Upper lobe of left lung (tissue), 6 donors: ENCODE results near the gene EPB41L4B. TPM values are rescaled to one million over a fixed set of nuclear protein-coding genes. Genes with fewer than 3 reads are reported as not detected.
A peak's percentile ranks its signal among the peaks of the same experiment; 100 is the strongest.

Experiments used
- ATAC-seq, 2 donors: fragments of 200-7000 bp; cut with Tn5 transposase; one replicate each; pipeline ENCODE4 v1.9.1; 2022; ENCODE audit warnings: mild to moderate bottlenecking in 2 of 2, moderate library complexity in 2 of 2; ENCODE audit not compliant: low FRiP score in 2 of 2
- DNase-seq, 2 donors: peaks; one replicate each; pipeline ENCODE4 v3.0.0-alpha.2; 2019 to 2020
- H3K27ac ChIP-seq, 4 donors: fragments of 200-600 bp; sonication (generic); one replicate each; pipeline ENCODE4 v1.5.1; 2016 to 2019
- H3K27me3 ChIP-seq, 4 donors: fragments of 200-600 bp; sonication (generic); one replicate each; pipeline ENCODE4 v1.5.1; 2017 to 2019
- H3K36me3 ChIP-seq, 4 donors: fragments of 200-600 bp; sonication (generic); one replicate each; pipeline ENCODE4 v1.5.1; 2016 to 2019
- H3K4me1 ChIP-seq, 4 donors: fragments of 200-600 bp; sonication (generic); one replicate each; pipeline ENCODE4 v1.5.1; 2018 to 2019
- H3K4me3 ChIP-seq, 4 donors: fragments of 200-600 bp; sonication (generic); one replicate each; pipeline ENCODE4 v1.5.1; 2017 to 2019; ENCODE audit warnings: mild to moderate bottlenecking in 2 of 4, moderate library complexity in 1 of 4
- H3K9me3 ChIP-seq, 4 donors: fragments of 200-600 bp; sonication (generic); one replicate each; pipeline ENCODE4 v1.5.1; 2018 to 2019
- EP300 ChIP-seq, 4 donors: sonication (generic); formaldehyde crosslinking; IDR thresholded peaks; one replicate each; pipeline ENCODE4 v1.5.1; 2017; ENCODE audit warnings: antibody characterized with exemption in 4 of 4, control low read depth in 2 of 4
- POLR2A ChIP-seq, 4 donors: fragments of 450-650 bp; IDR thresholded peaks; one replicate each; pipeline ENCODE4 v1.5.1; 2016 to 2017; ENCODE audit warnings: antibody characterized with exemption in 4 of 4, mild to moderate bottlenecking in 2 of 4
- POLR2AphosphoS5 ChIP-seq, 2 donors: sonication (generic); formaldehyde crosslinking; IDR thresholded peaks; one replicate each; pipeline ENCODE4 v1.5.1; 2017; ENCODE audit warnings: antibody characterized with exemption in 2 of 2
- WGBS, 2 donors: methylation state at CpG; one replicate each; pipeline ENCODE4 v1.1.5; 2017 to 2018; 5-methylcytosine and 5-hydroxymethylcytosine counted together
- total RNA-seq, 6 donors: library from RNA; depleted of rRNA in 4 of 6; stranded (reverse); fragments of >200 nt in 4 of 6; gene quantifications; one replicate each; pipeline versions ENCODE4 v1.1.0 to v1.2.1, GENCODE V29; 2016 to 2021
- TF ChIP-seq, protein P1 (sequence below), 6 experiments: fragments of 450-650 bp in 4 of 6; fragments of 200-600 bp in 2 of 6; sonication (generic) in 2 of 6; IDR thresholded peaks; one replicate each; pipeline ENCODE4 v1.5.1; 2016 to 2019; ENCODE audit warnings: antibody characterized with exemption in 6 of 6
- donor health status: DM: no; HTN: no; CAD: no; lungs with moderate emphysema.
- donor health status: DM: no; HTN: yes; CAD: no; lungs with severe emphysema.

EPB41L4B gene
- total RNA-seq, 6 donors from 2014 or later: 8.3 to 28.0 (median 10.9) TPM

DNA sequence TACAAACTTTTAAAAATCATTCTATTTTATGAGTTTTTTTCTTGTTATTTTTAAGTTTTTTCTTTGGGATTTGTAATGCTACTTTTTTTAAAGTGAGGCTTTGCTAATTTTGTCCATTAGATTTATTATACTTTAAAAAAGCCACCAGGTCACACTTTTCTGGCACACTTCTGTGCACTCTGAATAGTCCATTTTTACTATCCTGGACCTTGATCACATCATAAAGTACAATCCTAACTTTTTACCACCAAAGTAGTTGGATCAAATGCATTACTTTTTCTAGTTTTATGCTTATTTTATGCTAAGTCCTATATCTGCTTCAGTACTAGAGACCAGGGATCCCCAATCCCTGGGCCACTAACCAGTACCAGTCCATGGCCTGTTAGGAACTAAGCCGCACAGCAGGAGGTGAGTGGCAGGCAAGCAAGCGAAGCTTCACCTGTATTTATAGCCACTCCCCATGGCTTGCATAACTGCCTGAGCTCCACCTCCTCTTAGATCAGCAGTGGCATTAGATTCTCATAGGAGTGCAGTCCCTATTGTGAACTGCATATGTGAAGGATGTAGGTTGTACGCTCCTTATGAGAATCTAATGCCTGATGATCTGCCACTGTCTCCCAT lies 169.8 kb downstream of the EPB41L4B start:
- ATAC-seq (no peak), DNase-seq (peak in 1 of 2 donors; percentile 59)
- no peak overlapping the region for H3K4me3 ChIP-seq
- TF ChIP-seq POLR2AphosphoS5 (IDR thresholded peaks at IDR 0.05) (no peak), EP300 (IDR thresholded peaks at IDR 0.05) (no peak), POLR2A (IDR thresholded peaks at IDR 0.05) (no peak)
- TF ChIP-seq, protein P1, sequence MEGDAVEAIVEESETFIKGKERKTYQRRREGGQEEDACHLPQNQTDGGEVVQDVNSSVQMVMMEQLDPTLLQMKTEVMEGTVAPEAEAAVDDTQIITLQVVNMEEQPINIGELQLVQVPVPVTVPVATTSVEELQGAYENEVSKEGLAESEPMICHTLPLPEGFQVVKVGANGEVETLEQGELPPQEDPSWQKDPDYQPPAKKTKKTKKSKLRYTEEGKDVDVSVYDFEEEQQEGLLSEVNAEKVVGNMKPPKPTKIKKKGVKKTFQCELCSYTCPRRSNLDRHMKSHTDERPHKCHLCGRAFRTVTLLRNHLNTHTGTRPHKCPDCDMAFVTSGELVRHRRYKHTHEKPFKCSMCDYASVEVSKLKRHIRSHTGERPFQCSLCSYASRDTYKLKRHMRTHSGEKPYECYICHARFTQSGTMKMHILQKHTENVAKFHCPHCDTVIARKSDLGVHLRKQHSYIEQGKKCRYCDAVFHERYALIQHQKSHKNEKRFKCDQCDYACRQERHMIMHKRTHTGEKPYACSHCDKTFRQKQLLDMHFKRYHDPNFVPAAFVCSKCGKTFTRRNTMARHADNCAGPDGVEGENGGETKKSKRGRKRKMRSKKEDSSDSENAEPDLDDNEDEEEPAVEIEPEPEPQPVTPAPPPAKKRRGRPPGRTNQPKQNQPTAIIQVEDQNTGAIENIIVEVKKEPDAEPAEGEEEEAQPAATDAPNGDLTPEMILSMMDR (IDR thresholded peaks at IDR 0.05): no peak
- H3K36me3 ChIP-seq: no peaks in the 10 kb centered on the region
- H3K27ac ChIP-seq: no peak overlapping the region
- no peaks in the 10 kb centered on the region for H3K27me3 ChIP-seq
- peaks cover 0 to 7% (median 2%) of the 10 kb centered on the region in 4 donors for H3K9me3 ChIP-seq
- no peaks in the 10 kb centered on the region for H3K4me1 ChIP-seq
- WGBS, 2 donors: 81 to 86% methylated on average over 3 of the region's 3 CpGs

DNA sequence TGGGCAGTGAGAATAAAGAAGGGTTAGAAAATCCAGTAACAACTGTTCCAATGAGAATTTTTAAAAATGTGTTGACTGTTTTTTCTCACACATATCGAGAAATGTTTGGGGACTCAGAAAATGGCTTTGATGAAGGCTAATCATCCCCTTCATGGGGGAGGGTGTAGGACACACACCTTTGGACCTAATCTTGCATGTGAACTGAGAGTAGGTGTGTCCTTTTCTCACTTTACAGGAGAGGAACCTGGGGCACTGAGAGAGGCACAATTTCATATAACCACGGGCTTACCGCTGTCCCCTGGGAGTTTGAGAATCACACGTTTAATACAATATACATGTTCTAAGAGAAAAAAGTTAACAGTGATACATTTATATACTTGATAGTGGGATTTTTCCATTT lies 171.1 kb downstream of the EPB41L4B start:
- peaks cover 0 to 7% (median 2%) of the 10 kb centered on the region in 4 donors for H3K9me3 ChIP-seq
- TF ChIP-seq POLR2A (IDR thresholded peaks at IDR 0.05) (no peak), POLR2AphosphoS5 (IDR thresholded peaks at IDR 0.05) (no peak), EP300 (IDR thresholded peaks at IDR 0.05) (no peak)
- TF ChIP-seq, protein P1 (IDR thresholded peaks at IDR 0.05): no peak
- H3K4me1 ChIP-seq: no peaks in the 10 kb centered on the region
- H3K27me3 ChIP-seq: no peaks in the 10 kb centered on the region
- H3K4me3 ChIP-seq: no peak overlapping the region
- ATAC-seq (no peak), DNase-seq (no peak)
- H3K36me3 ChIP-seq: no peaks in the 10 kb centered on the region
- no peak overlapping the region for H3K27ac ChIP-seq
- 91 to 93% methylated on average over 4 of the region's 4 CpGs for WGBS, 2 donors

DNA sequence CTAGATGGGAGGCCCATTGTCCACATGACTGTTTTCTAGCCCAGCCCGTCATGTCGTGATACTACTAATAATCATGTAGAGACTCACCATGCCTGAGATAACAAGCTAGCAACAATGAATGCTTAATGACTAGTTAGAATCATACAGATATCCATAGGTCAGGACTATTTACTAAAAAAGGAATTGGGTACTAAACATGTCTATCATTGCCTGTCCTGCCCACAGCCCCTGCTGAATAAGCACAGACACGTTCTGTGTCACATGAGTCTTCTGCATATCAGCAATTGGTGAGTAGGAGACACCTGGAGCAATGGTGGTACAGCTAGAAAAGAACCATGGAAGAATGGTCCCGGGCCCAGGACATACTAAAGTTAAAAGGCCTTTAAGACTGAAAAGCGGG lies 171.8 kb downstream of the EPB41L4B start:
- 89 to 95% methylated on average over 5 of the region's 5 CpGs for WGBS, 2 donors
- no peak for TF ChIP-seq POLR2A (IDR thresholded peaks at IDR 0.05)
- DNase-seq (no peak), ATAC-seq (no peak)
- Histone ChIP-seq H3K4me3 (no peak overlapping the region), H3K27me3 (no peaks in the 10 kb centered on the region), H3K9me3 (peaks cover 0 to 7% (median 2%) of the 10 kb centered on the region in 4 donors), H3K36me3 (no peaks in the 10 kb centered on the region), H3K4me1 (no peaks in the 10 kb centered on the region), H3K27ac (no peak overlapping the region)

DNA sequence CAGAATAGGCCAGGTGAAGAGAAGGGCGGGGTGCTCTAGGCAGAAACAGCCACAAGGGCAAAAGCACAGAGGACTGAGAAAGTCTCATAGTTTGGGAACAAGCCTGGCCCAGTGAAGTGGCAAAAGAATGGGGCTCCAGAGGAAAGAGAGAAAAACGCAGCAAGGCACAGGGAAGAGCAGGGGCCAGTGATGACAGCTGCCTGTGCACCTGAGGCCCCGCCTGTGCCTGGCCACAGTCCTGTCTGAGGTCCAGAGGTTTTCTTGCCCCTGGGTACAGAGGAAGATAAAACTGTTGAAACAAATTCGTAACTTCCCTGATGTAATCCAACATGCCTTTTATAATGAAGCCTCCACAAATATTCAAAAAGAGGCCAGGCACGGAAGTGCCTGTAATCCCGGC lies 175.8 kb downstream of the EPB41L4B start:
- no peaks in the 10 kb centered on the region for H3K4me1 ChIP-seq
- TF ChIP-seq POLR2AphosphoS5 (IDR thresholded peaks at IDR 0.05) (no peak), POLR2A (IDR thresholded peaks at IDR 0.05) (no peak), EP300 (IDR thresholded peaks at IDR 0.05) (no peak)
- TF ChIP-seq, protein P1 (IDR thresholded peaks at IDR 0.05): no peak
- no peak for DNase-seq
- WGBS, 2 donors: 89% methylated on average over 6 of the region's 6 CpGs
- no peaks in the 10 kb centered on the region for H3K9me3 ChIP-seq
- H3K36me3 ChIP-seq: no peaks in the 10 kb centered on the region
- no peak overlapping the region for H3K4me3 ChIP-seq
- no peak overlapping the region for H3K27ac ChIP-seq
- H3K27me3 ChIP-seq: no peaks in the 10 kb centered on the region
- no peak for ATAC-seq

DNA sequence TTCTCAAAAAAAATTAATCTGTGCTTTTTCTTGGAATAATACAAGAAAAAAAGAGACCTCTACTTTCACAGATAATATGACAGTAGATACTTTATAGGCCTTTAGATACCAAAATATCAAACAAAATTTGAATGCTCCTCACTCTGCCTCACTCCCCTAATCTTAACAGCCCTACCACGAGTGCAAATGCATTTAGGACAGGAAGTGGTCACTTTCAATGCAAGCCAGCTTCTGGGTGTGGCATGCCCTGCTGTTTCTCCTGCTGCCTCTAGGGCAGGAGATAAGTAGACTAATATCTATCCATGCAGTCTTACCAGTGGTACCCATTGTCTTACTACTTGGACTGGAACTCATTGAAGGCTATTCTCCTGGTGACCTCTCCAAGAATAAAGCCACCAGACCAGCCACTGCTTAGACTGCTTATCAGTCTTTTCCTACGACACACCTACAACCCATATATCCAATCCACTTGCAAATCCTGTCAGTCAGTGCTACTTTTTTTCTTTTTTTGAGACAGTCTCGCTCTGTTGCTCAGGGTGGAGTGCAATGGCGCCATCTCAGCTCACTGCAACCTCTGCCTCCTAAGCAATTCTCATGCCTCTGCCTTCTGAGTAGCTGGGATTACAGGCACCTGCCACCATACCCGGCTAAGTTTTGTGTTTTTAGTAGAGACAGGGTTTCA lies 176.8 kb downstream of the EPB41L4B start:
- H3K27ac ChIP-seq: no peak overlapping the region
- H3K9me3 ChIP-seq: no peaks in the 10 kb centered on the region
- ATAC-seq (no peak), DNase-seq (no peak)
- WGBS, 2 donors: 73 to 78% methylated on average over 5 of the region's 5 CpGs
- H3K27me3 ChIP-seq: no peaks in the 10 kb centered on the region
- H3K4me3 ChIP-seq: no peak overlapping the region
- no peaks in the 10 kb centered on the region for H3K36me3 ChIP-seq
- TF ChIP-seq POLR2AphosphoS5 (IDR thresholded peaks at IDR 0.05) (no peak), POLR2A (IDR thresholded peaks at IDR 0.05) (no peak), EP300 (IDR thresholded peaks at IDR 0.05) (no peak)
- TF ChIP-seq, protein P1 (IDR thresholded peaks at IDR 0.05): peak in 1 of 6 experiments; percentile 28
- H3K4me1 ChIP-seq: no peaks in the 10 kb centered on the region
